Ramos (cell line): Measurements from ENCODE around the gene HUS1.
"Not testable (repeated sequence)": the region's sequence is repeated elsewhere in the genome, so short reads cannot be mapped to it uniquely, and the experiment has no call there.

ENCODE experiments used
- in situ Hi-C: fragments of 300-500 bp; cut with MboI; formaldehyde crosslinking; loops from one replicate; pipeline ENCODE4 v1.14.3; 2022; ENCODE audit warnings: low sequenced_read_pairs; ENCODE audit not compliant: unreplicated experiment

Gene HUS1

DNA sequence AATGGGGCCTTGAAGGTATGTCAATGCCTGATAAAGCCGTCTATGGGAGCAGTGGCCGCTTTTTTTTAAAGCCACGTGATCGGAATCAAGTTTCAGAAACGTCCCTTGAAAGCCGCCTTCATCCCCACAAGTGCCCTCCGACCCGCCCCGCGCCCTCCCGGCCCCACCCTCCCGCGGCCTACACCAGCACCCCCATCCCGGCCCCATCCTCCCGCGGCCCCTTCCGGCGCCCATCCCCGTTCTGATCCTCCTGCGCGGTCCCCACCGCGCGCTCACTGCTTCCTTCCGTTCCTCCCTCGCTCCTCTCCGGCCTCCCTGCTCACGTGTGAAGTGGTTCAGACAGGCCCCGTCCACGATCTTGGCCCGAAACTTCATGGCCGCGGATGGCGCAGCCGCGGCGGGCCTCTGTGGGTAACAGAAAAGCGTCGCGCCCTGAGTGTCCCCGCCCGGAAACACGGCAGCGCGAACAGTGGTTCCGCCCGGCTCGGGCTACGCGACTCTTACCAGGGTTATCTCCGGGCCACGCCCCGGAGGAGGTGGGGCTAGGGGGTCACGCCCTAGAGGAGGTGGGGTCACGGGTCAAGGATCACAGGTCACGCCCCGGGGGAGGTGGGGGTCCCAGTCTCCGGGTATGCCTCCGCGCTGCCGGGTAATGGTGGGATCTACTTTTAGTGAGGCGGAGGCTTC, at the start of gene HUS1:
Gene HUS1, minus strand, starts transcription at position 471 of the 687 bp plus-strand sequence. Its CDS starts 96 bp downstream, at position 375.
- in situ Hi-C loops, result no loop called here

DNA sequence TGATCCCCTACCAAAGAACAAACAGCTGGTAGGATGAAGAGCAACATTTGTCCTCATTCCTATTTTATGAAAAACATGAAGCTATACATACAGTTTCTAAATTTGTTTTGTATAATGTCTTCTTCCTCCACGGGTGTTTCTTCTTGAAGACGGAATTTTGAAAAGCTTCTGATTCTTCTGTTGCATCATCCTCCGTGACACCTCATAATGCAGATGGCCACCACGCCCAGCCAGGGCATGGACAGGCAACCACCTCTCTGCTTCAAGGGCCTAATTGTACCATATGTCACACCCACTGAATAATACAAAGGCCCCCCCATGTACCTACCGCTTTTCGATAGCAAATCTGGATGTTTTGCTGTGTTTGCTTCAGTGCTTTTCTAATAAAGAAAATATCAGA, 49.5 kb upstream of the HUS1 start, which contains the start of gene SUN3:
Gene SUN3, minus strand, starts transcription at position 170 of the 400 bp plus-strand sequence. Its CDS starts 169 bp downstream, at position 1.
- in situ Hi-C loops, result no loop called here

DNA sequence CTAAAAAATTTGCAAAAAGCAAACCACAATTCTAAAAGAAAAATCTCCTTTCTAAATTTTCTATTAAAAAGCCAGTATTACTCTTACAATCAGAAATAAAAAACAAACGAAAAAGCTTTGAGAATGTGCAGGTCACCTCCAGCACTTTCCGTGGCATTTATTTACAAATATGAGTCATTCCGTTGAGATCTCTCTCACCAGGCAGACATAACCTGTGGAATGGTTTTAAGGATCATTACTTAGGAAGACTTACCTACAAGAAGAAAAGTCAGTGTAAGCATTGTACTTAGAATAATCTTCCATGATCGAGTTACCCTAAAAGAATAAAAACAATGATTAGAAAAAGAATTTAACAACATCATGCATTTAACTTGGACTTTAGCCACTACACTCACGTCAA, 46.2 kb upstream of the HUS1 start:
- in situ Hi-C loops, result no loop called here

DNA sequence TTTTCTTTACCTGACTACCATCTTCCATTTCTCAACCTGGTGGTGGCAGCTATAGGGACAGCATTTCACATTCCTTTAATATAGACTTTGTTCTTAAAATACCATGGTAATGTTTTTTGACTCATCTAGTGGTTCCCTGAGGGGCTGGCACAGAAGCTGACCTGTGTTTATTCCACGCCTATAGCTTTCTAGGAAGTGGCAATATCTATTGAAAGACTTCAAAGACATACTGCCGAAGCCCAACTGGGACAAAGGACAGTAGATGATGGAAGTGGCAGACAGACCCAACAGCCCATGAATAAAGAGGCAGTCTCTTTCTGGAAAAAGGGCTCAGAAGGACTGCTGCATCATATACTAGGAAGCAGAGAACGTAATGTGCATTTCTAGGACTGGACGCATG, 38.3 kb upstream of the HUS1 start:
- in situ Hi-C loops, result no loop called here

DNA sequence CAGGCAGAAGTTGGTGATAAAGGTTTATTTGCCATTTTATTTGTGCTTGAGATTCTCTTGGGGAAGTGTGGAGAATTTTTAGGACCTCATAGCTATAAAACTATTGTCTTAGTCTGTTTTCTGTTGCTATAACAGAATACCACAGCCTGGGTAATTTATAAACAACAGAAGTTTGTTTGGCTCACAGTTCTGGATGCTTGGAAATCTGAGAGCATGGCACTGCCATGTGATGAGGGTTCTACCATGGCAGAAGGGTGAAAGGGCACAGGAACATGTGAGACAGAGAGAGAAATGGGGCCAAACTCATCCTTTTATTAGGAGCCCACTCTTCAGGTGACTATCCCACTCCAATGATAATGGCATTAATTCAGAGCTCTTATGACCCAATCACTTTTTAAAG, 37.2 kb upstream of the HUS1 start:
- in situ Hi-C loops, result no loop called here

DNA sequence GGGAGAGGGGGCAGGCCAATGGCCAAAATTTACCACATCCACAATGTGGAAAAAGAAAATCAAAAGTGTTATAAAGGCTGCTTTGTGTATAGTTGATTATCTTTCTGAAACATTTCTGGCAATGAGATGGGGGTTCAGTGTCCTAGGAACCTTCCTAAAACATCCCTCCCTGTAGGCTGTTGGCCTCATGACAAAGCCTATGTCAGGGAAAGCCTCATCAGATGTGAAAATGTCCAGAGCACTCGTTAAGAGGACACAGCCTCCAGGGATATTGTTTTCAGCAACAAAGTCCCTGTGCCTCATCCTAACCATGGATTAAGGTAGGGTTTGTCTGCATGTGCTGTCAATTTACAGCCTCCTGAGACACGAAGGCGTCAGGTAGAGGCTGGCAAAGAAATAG, 32.5 kb upstream of the HUS1 start:
- in situ Hi-C loops, result no loop called here

DNA sequence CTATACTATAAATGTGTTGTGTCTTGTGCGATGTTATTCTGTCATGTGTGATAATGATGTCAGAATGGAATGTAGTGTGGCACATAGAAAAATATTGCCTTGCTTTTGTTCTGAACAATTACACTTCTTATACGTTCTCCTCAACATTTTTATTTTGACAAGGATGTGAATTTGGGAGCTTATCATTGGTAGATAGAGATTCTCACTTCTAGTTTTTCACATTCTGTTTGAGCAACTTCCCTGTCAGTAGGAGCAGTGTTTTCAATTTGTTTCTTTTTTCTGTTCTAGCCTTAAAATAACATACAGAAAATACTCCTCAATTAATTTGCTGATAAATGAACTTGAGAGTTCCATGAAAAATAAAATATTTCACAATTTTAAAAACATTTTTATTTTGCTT, 31.9 kb upstream of the HUS1 start:
- in situ Hi-C loops, result no loop called here

DNA sequence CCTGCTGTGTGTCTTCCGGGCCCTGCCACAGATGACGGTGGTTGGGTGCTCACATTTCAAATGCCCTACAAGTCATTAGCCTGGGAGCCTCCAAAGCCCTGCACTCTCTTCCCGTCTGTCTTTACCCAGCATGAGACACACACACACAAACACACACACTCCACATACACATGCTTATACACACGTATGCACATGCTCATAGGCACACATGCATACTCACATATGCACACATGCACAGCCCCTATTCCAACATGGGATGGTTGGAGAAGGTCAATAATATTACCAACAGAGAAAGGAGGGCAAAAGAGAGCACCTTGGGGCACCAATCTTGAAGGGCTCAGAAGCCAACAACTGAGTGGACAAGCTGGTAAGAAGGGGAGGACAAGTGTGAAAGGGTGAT, 30.5 kb upstream of the HUS1 start:
- in situ Hi-C loops, result no loop called here

DNA sequence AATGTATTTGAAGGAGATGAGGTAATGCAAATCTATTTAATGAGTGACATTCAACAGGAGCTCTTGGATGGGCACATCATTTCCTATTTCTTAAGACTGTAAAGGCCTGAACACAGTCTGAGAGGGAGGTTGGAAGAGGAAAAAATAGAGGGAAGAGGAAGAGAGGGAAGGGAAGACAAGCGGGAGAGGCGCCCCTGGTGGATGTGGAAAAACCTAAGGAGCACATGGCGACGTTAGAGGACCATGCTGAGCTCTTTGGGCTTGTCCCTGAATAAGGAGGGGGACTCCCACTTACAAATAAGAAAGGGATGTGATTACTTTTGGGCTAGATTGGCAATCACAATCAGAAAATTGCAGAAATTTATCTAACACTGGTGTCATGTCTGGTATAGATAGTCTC, 29.8 kb upstream of the HUS1 start:
- in situ Hi-C loops, result no loop called here

DNA sequence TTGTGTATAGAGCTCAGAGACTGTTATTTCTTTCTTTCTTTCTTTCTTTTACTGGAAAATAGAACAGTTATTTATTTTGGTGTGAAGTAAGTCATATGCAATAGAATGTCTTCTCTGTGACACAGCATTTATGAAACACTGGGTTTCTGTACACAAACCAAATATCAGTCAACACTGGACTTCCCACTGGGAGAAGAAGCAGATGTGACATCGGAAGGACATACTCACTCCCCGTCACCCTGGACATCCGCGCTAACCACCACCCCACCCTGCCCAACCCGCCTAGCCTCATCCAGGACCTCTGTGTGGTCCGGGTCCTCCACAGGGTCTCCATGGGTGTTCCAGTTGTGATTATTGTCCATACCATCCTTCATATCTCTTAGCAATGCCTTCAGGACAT, 27.5 kb upstream of the HUS1 start:
- in situ Hi-C loops, result no loop called here

DNA sequence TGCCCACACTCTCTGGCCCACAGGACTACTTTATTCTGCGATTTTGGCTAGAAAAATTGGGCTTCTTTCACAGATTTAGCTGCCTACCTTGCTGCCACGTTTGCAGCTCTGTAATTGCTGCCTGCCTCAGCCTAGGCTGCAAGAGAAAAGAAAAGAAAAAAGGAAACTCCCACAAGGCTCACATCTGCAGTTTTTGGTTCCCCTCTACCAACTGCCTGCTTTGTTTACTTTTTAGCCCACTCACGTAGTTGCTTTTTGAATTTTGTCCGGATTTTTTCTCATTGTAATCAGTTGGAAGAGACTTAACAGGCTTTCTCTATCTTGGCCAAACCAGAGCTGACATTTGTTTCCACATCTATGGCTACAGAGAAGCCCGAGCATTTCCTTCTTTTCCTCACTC, 25.2 kb upstream of the HUS1 start:
- in situ Hi-C loops, result no loop called here

DNA sequence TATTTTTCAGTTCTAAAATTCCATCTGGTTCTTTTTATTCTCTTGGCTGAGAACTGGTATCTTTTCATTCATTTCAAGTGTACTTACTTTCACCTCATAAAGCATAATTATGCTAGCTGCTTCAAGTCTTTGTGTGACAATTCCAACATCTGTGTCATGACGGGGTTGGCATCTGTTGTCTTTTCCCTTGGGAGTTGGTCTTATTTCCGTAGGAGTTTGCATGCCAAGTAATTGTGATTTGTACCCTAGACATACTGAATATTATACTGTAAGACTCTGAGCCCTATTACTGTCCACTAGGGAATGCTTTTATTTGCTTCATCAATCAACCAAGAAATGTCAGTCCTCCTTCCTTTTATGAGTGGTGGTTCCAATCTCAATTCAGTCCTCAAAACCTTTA, 24.6 kb upstream of the HUS1 start:
- in situ Hi-C loops, result no loop called here

DNA sequence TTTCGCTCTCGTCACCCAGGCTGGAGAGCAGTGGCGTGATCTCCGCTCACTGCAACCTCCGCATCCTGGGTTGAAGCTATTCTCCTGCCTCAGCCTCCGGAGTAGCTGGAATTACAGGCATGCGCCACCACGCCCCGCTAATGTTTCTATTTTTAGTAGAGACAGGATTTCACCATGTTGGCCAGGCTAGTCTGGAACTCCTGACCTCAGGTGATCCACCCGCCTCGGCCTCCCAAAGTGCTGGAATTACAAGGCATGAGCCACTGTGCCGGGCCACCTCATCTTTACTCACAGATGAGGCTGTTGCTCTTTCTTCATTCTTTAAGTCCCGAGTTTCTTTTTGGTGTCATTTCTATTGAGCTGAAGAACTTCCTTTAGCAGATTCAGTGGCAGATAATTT, 20.7 kb upstream of the HUS1 start:
- in situ Hi-C loops, result not testable (repeated sequence)

DNA sequence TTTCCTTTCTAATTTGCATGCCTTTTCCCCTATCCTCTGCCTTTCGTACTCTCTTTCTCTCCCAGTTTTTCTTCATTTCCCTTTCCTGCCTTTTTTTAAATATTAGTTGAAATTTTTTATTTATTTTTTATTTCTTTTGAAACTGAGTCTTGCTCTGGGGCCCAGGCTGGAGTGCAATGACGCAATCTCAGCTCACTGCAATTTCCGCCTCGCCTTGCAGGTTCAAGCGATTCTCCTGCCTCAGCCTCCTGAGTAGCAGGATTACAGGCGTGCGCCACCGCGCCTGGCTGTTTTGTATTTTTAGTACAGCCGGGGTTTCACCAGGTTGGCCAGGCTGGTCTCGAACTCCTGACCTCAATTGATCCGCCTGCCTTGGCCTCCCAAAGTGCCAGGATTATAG, 20.0 kb upstream of the HUS1 start:
- in situ Hi-C loops, result no loop called here

DNA sequence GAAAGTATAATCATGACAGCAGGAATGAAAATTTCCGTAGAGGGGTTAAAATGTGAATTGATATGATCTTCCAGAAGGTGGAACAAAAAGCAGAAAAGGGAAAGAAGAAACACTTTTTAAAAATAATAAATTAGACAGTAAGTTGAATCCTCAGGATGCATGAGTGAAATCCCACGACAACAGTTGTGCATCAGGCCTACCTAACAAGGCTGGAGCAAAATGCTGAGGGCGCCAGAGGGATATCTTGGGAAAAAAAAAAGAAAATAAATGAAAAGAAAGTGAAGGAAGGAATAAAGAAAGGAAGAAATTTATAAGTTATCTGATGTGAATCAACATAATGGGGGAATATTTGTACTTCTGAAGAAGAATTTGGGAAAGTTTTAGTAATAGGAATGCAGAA, 13.0 kb upstream of the HUS1 start:
- in situ Hi-C loops, result no loop called here

DNA sequence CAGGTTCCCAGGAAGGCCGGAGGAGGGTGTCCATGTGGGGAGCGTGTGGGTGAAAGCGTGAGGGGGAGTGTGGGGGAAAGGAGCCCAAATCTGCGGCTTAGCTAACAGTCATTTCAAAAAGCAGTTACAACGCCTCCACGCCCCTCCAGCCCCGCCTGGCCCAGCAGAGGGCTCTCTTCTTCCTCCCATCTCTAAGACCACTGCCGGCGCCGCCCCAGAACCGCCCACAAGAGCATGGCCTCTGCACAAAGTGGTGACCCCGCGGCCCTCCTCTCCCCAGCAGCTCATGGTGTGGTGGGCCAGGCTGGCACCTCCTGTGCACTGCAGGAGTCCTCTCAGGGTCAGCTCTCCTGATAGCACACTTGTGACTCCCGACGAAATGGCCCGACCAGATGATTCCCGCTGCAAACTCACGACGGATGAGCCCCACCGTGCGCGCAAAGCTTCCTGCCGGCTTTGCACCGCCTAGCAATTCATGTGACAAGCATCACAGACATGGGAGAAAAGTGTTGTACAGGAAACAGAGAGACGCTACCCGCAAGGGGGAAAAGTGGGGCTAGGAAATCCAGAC, 12.4 kb upstream of the HUS1 start:
- in situ Hi-C loops, result no loop called here

DNA sequence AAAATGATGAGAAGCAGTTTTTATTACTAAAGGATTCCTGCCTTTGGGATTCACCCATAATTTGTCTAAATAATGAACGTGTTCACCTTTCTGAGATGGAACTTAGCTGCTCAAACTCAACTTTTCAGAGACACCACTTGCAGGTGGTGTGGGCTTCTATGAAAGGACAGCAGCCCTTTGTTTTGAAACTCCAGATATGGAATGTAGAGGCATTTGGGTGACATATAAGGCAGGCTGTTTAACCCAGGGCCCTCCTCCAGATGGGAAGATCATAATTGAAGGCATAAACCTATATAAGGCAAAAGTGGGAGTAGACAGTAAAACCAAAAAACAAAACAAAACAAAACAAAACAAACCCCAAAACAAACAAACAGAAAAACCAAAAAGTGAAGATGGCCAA, 11.9 kb upstream of the HUS1 start:
- in situ Hi-C loops, result no loop called here

DNA sequence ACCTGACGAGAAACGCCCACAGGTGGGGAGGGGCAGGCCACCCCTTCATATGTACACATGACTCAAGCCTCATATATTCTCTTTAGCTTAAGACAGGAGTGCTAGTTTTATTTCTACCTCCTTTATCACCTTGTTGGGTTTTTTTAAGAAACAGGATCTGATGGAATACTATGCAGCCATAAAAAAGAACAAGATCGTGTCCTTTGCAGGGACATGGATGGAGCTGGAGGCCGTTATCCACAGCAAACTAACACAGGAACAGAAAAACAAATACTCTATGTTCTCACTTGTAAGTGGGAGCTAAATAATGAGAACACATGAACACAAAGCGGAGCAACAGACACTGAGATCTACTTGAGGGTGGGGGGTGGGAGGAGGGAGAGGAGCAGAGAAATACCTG, 11.2 kb upstream of the HUS1 start:
- in situ Hi-C loops, result no loop called here

DNA sequence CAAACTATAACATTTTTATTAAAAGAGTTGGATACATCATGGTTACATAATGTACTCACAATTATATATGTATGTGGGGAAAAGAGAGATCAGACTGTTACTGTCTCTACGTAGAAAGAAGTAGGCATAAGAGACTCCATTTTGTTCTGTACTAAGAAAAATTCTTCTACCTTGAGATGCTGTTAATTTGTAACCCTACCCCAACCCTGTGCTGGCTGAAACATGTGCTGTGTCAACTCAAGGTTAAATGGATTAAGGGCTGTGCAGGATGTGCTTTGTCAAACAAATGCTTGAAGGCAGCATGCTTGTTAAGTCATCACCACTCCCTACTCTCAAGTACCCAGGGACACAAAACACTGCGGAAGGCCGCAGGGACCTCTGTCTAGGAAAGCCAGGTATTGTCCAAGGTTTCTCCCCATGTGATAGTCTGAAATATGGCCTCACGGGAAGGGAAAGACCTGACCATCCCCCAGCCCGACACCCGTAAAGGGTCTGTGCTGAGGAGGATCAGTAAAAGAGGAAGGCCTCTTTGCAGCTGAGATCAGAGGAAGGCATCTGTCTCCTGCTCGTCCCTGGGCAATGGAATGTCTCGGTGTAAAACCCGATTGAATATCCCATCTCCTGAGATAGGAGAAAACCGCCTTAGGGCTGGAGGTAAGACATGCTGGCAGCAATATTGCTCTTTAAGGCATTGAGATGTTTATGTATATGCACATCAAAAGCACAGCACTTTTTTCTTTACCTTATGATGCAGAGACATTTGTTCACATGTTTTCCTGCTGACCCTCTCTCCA, 10.4 kb upstream of the HUS1 start:
- in situ Hi-C loops, result not testable (repeated sequence)

DNA sequence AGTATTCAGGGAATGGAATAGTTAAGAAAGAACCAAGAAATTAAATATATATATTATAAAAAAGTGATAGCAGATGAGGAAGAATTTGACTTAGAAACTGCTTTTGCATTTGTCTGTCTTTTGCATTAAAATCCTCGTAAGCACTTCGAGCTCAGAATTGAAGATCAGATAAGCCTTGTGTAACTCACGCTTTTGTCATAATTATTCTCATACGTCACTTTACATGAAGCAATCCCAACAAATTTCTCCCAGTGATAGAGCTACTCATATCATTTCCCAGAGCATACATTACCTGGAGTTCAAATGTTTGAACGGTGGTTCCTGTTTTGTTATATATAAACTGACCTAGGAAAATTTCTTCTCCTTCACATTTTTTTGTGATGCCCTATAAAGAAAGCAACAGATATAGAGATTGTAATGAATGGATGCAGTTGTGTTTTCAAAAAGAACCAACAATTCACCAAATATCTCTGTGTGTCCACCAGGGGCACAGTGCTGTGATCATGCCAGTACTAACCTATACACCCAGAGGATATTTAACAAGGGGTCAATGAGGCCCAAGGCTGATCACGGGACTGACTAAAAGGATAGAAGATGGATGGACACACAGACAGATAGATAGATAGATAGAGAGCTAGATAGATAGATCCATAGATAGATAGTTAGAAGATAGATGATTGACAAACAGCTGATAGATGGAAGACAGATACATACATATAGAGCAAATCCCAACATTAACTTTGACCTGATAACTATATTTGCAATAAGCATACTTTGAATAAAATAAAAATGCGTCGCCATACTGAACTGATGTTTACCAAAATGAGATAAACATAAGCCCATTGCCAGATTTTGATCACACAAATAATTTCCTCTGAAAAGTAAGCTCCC, 9.3 kb upstream of the HUS1 start:
- in situ Hi-C loops, result no loop called here

DNA sequence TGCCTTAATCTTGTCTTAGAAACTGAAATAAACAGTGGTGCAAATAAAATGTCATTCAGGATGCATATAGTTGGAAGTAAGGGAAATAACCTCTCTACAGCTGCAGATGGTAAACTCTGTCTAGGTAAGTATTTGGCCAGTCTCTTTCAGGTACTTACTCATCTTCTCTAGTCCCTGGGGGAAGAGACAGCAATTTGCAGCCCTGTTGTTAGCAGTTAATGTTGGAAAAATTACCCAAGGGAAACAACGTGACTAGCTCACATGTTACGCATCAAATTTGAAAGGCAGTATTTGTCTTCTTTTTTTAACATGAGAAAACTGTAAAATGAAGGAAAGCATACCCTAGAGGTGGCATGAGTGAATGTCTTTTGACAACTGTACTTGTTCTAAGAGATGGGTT, 3.2 kb upstream of the HUS1 start:
- in situ Hi-C loops, result no loop called here
